ENCODE measurements around the gene PGGT1B.

PGGT1B gene

GRCh38 chr5:115170134-115170928 lies 92.3 kb downstream of the PGGT1B start:
- Histone ChIP-seq H3K27me3 (ENCODE audit: control insufficient read depth in 2 of 2, insufficient read depth in 2 of 2, low read length in 2 of 2) (peaks cover 0 to 5% of the 10 kb centered on the region in 2 donors), H3K9ac (ENCODE audit: low read depth in 1 of 2, low read length in 2 of 2) (peak overlapping the region; percentile 84 to 91), H3K27ac (ENCODE audit: low read depth in 2 of 2, low read length in 2 of 2) (peak overlapping the region; percentile 95 to 96)

GRCh38 chr5:115169487-115170133 lies 93.1 kb downstream of the PGGT1B start, which contains the start of gene TRIM36:
TRIM36 (minus strand) TSS chr5:115169908; CDS start chr5:115169634, 274 bp downstream.
- no peaks in the 10 kb centered on the region for H3K36me3 ChIP-seq (ENCODE audit: control insufficient read depth in 2 of 2, insufficient read depth in 2 of 2, low read length in 2 of 2)
- H3K27ac ChIP-seq (ENCODE audit: low read depth in 2 of 2, low read length in 2 of 2) = peak within 1 kb of the TSS; percentile 95 to 96
- peak within 1 kb of the TSS; percentile 86 to 89 for H3K4me3 ChIP-seq (ENCODE audit: low read length in 2 of 2)
- peaks cover 0 to 5% of the 10 kb centered on the region in 2 donors for H3K27me3 ChIP-seq (ENCODE audit: control insufficient read depth in 2 of 2, insufficient read depth in 2 of 2, low read length in 2 of 2)
- peaks cover 5 to 9% of the 10 kb centered on the region in 2 donors for H3K4me1 ChIP-seq (ENCODE audit: control insufficient read depth in 2 of 2, insufficient read depth in 2 of 2, low read length in 2 of 2)
- peak within 1 kb of the TSS; percentile 84 to 91 for H3K9ac ChIP-seq (ENCODE audit: low read depth in 1 of 2, low read length in 2 of 2)
- H3K9me3 ChIP-seq (ENCODE audit: control insufficient read depth in 2 of 2, low read length in 2 of 2) = peaks cover 0 to 5% of the 10 kb centered on the region in 2 donors

More at GRCh38 chr5:115170134-115170928, 92.3 kb downstream of the PGGT1B start:
- Histone ChIP-seq H3K9me3 (ENCODE audit: control insufficient read depth in 2 of 2, low read length in 2 of 2) (peaks cover 0 to 2% of the 10 kb centered on the region in 2 donors), H3K36me3 (ENCODE audit: control insufficient read depth in 2 of 2, insufficient read depth in 2 of 2, low read length in 2 of 2) (no peaks in the 10 kb centered on the region), H3K4me1 (ENCODE audit: control insufficient read depth in 2 of 2, insufficient read depth in 2 of 2, low read length in 2 of 2) (peaks cover 5 to 9% of the 10 kb centered on the region in 2 donors), H3K4me3 (ENCODE audit: low read length in 2 of 2) (peak overlapping the region; percentile 86 to 89)

GRCh38 chr5:115168829-115169486 lies 93.7 kb downstream of the PGGT1B start:
- Histone ChIP-seq H3K27ac (ENCODE audit: low read depth in 2 of 2, low read length in 2 of 2) (peak overlapping the region; percentile 94 to 95), H3K9ac (ENCODE audit: low read depth in 1 of 2, low read length in 2 of 2) (peak overlapping the region; percentile 83 to 91), H3K4me1 (ENCODE audit: control insufficient read depth in 2 of 2, insufficient read depth in 2 of 2, low read length in 2 of 2) (peaks cover under 1 to 7% of the 10 kb centered on the region in 2 donors), H3K27me3 (ENCODE audit: control insufficient read depth in 2 of 2, insufficient read depth in 2 of 2, low read length in 2 of 2) (peaks cover 0 to 5% of the 10 kb centered on the region in 2 donors), H3K36me3 (ENCODE audit: control insufficient read depth in 2 of 2, insufficient read depth in 2 of 2, low read length in 2 of 2) (no peaks in the 10 kb centered on the region), H3K9me3 (ENCODE audit: control insufficient read depth in 2 of 2, low read length in 2 of 2) (peaks cover 0 to 5% of the 10 kb centered on the region in 2 donors), H3K4me3 (ENCODE audit: low read length in 2 of 2) (peak overlapping the region; percentile 86 to 89)

GRCh38 chr5:115166744-115167393 lies 95.8 kb downstream of the PGGT1B start:
- Histone ChIP-seq H3K27me3 (ENCODE audit: control insufficient read depth in 2 of 2, insufficient read depth in 2 of 2, low read length in 2 of 2) (peaks cover 0 to 5% of the 10 kb centered on the region in 2 donors), H3K4me1 (ENCODE audit: control insufficient read depth in 2 of 2, insufficient read depth in 2 of 2, low read length in 2 of 2) (peaks cover 0 to 6% of the 10 kb centered on the region in 2 donors), H3K4me3 (ENCODE audit: low read length in 2 of 2) (no peak overlapping the region), H3K36me3 (ENCODE audit: control insufficient read depth in 2 of 2, insufficient read depth in 2 of 2, low read length in 2 of 2) (peaks cover 0 to 3% of the 10 kb centered on the region in 2 donors), H3K9ac (ENCODE audit: low read depth in 1 of 2, low read length in 2 of 2) (no peak overlapping the region), H3K27ac (ENCODE audit: low read depth in 2 of 2, low read length in 2 of 2) (no peak overlapping the region), H3K9me3 (ENCODE audit: control insufficient read depth in 2 of 2, low read length in 2 of 2) (peaks cover 0 to 5% of the 10 kb centered on the region in 2 donors)

GRCh38 chr5:115165790-115166189 lies 96.9 kb downstream of the PGGT1B start:
- Histone ChIP-seq H3K9me3 (ENCODE audit: control insufficient read depth in 2 of 2, low read length in 2 of 2) (peaks cover 0 to 5% of the 10 kb centered on the region in 2 donors), H3K36me3 (ENCODE audit: control insufficient read depth in 2 of 2, insufficient read depth in 2 of 2, low read length in 2 of 2) (peaks cover 0 to 3% of the 10 kb centered on the region in 2 donors), H3K27ac (ENCODE audit: low read depth in 2 of 2, low read length in 2 of 2) (no peak overlapping the region), H3K27me3 (ENCODE audit: control insufficient read depth in 2 of 2, insufficient read depth in 2 of 2, low read length in 2 of 2) (peaks cover 0 to under 1% of the 10 kb centered on the region in 2 donors), H3K9ac (ENCODE audit: low read depth in 1 of 2, low read length in 2 of 2) (no peak overlapping the region), H3K4me1 (ENCODE audit: control insufficient read depth in 2 of 2, insufficient read depth in 2 of 2, low read length in 2 of 2) (peaks cover 0 to 6% of the 10 kb centered on the region in 2 donors), H3K4me3 (ENCODE audit: low read length in 2 of 2) (no peak overlapping the region)

GRCh38 chr5:115160975-115161475 lies 101.7 kb downstream of the PGGT1B start:
- no peak overlapping the region for H3K27ac ChIP-seq (ENCODE audit: low read depth in 2 of 2, low read length in 2 of 2)
- peaks cover 3 to 5% of the 10 kb centered on the region in 2 donors for H3K36me3 ChIP-seq (ENCODE audit: control insufficient read depth in 2 of 2, insufficient read depth in 2 of 2, low read length in 2 of 2)
- H3K4me1 ChIP-seq (ENCODE audit: control insufficient read depth in 2 of 2, insufficient read depth in 2 of 2, low read length in 2 of 2) = no peaks in the 10 kb centered on the region
- no peak overlapping the region for H3K4me3 ChIP-seq (ENCODE audit: low read length in 2 of 2)
- H3K9me3 ChIP-seq (ENCODE audit: control insufficient read depth in 2 of 2, low read length in 2 of 2) = peaks cover 0 to 5% of the 10 kb centered on the region in 2 donors
- no peak overlapping the region for H3K9ac ChIP-seq (ENCODE audit: low read depth in 1 of 2, low read length in 2 of 2)
- no peaks in the 10 kb centered on the region for H3K27me3 ChIP-seq (ENCODE audit: control insufficient read depth in 2 of 2, insufficient read depth in 2 of 2, low read length in 2 of 2)

Data from mucosa of rectum (tissue), 2 donors.